ENCODE data around the gene ROCK2. TPM values are rescaled to one million over a fixed set of nuclear protein-coding genes. Genes with fewer than 3 reads are reported as not detected.

ROCK2 gene
- total RNA-seq, 1 experiment from 2014 or later = 38.0 TPM

- no peak overlapping the region for H3K4me3 ChIP-seq
- H3F3A ChIP-seq (ENCODE audit: insufficient read depth, low read depth) = no peaks in the 10 kb centered on the region
- H3K27me3 ChIP-seq (ENCODE audit: insufficient read depth, low read depth) = no peaks in the 10 kb centered on the region
- H3K9me2 ChIP-seq (ENCODE audit: insufficient read depth) = no peaks in the 10 kb centered on the region
- DNase-seq = no peak
- H3K27ac ChIP-seq = no peak overlapping the region
- CTCF ChIA-PET = no interaction called here
- H4K20me1 ChIP-seq (ENCODE audit: insufficient read depth) = no peaks in the 10 kb centered on the region
- no peaks in the 10 kb centered on the region for H3K79me2 ChIP-seq (ENCODE audit: low read depth)
- no peaks in the 10 kb centered on the region for H3K4me1 ChIP-seq (replicated peaks; ENCODE audit: insufficient read depth)
- POLR2A ChIA-PET (ENCODE audit: unreplicated experiment) = no interaction called here
- no peak overlapping the region for H3K4me2 ChIP-seq
- H3K9me3 ChIP-seq (ENCODE audit: insufficient read depth, low read depth) = no peaks in the 10 kb centered on the region
- H2AFZ ChIP-seq = no peak overlapping the region
- TF ChIP-seq, protein P1, sequence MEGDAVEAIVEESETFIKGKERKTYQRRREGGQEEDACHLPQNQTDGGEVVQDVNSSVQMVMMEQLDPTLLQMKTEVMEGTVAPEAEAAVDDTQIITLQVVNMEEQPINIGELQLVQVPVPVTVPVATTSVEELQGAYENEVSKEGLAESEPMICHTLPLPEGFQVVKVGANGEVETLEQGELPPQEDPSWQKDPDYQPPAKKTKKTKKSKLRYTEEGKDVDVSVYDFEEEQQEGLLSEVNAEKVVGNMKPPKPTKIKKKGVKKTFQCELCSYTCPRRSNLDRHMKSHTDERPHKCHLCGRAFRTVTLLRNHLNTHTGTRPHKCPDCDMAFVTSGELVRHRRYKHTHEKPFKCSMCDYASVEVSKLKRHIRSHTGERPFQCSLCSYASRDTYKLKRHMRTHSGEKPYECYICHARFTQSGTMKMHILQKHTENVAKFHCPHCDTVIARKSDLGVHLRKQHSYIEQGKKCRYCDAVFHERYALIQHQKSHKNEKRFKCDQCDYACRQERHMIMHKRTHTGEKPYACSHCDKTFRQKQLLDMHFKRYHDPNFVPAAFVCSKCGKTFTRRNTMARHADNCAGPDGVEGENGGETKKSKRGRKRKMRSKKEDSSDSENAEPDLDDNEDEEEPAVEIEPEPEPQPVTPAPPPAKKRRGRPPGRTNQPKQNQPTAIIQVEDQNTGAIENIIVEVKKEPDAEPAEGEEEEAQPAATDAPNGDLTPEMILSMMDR (conservative IDR thresholded peaks at IDR 0.05) = no peak
- no peak for TF ChIP-seq EZH2 (IDR thresholded peaks at IDR 0.05; ENCODE audit: low read depth)
- intact Hi-C loops (cut with micrococcal nuclease; ENCODE audit: unreplicated experiment) = no loop called here
- BruUV-seq (replicated peaks) = no TSS peak
- H3K36me3 ChIP-seq (ENCODE audit: low read depth) = no peaks in the 10 kb centered on the region
Measured at GRCh38 chr2:11363868-11364564, 19.6 kb upstream of the ROCK2 start.

GRCh38 chr2:11359865-11360264 lies 15.4 kb upstream of the ROCK2 start:
- no peaks in the 10 kb centered on the region for H3K9me3 ChIP-seq (ENCODE audit: insufficient read depth, low read depth)
- no peaks in the 10 kb centered on the region for H3K9me2 ChIP-seq (ENCODE audit: insufficient read depth)
- no peak overlapping the region for H3K4me2 ChIP-seq
- intact Hi-C loops (cut with micrococcal nuclease; ENCODE audit: unreplicated experiment) = no loop called here
- no peaks in the 10 kb centered on the region for H4K20me1 ChIP-seq (ENCODE audit: insufficient read depth)
- H3F3A ChIP-seq (ENCODE audit: insufficient read depth, low read depth) = no peaks in the 10 kb centered on the region
- ChIA-PET CTCF (no interaction called here), POLR2A (ENCODE audit: unreplicated experiment) (no interaction called here)
- no peaks in the 10 kb centered on the region for H3K79me2 ChIP-seq (ENCODE audit: low read depth)
- no peaks in the 10 kb centered on the region for H3K36me3 ChIP-seq (ENCODE audit: low read depth)
- no peak overlapping the region for H3K4me3 ChIP-seq
- no peak overlapping the region for H2AFZ ChIP-seq
- H3K27ac ChIP-seq = no peak overlapping the region
- H3K27me3 ChIP-seq (ENCODE audit: insufficient read depth, low read depth) = no peaks in the 10 kb centered on the region
- no peak for DNase-seq
- BruUV-seq (replicated peaks) = no TSS peak
- no peaks in the 10 kb centered on the region for H3K4me1 ChIP-seq (replicated peaks; ENCODE audit: insufficient read depth)
- TF ChIP-seq, protein P1 (conservative IDR thresholded peaks at IDR 0.05) = no peak
- TF ChIP-seq EZH2 (IDR thresholded peaks at IDR 0.05; ENCODE audit: low read depth) = no peak

DNA sequence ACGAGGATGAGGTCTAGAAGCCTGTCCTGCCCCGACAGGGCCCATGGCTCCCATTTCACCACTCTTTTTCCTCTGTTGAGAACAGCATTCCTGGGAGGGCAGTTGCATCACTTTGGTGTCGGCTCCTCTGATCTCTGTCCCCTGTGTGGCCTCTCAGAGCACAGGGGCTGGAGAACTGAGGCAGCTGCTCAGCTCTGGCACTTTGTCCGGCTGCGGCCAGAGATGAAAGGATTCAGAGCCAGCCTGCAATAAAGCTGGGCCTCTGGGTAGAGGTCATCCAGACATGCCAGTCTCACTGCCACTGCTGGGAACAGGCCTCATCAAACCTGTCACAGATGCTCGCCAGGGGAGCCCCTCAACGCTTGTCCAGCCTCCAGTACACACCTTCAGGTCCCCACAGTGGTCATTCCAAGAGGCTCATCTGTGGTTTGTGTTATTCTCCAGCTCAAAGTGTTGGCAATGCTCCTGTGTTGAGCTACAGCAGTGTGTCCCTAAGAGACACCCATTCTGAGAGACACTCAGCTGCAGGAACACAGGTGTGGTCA lies 13.1 kb upstream of the ROCK2 start:
- intact Hi-C loops (cut with micrococcal nuclease; ENCODE audit: unreplicated experiment) = no loop called here
- CTCF ChIA-PET = no interaction called here
- TF ChIP-seq, protein P1 (conservative IDR thresholded peaks at IDR 0.05) = no peak
- no peak for TF ChIP-seq EZH2 (IDR thresholded peaks at IDR 0.05; ENCODE audit: low read depth)

More for the DNA sequence above, 13.1 kb upstream of the ROCK2 start:
- no peak overlapping the region for H3K27ac ChIP-seq
- no peak overlapping the region for H3K4me2 ChIP-seq
- H3K4me1 ChIP-seq (replicated peaks; ENCODE audit: insufficient read depth) = no peaks in the 10 kb centered on the region; the same call in 1 of the 2 replicates
- H4K20me1 ChIP-seq (ENCODE audit: insufficient read depth) = no peaks in the 10 kb centered on the region
- no peak overlapping the region for H2AFZ ChIP-seq
- no TSS peak for BruUV-seq (replicated peaks)
- H3K27me3 ChIP-seq (ENCODE audit: insufficient read depth, low read depth) = no peaks in the 10 kb centered on the region
- no peaks in the 10 kb centered on the region for H3K36me3 ChIP-seq (ENCODE audit: low read depth)
- DNase-seq = no peak
- POLR2A ChIA-PET (ENCODE audit: unreplicated experiment) = no interaction called here
- H3K4me3 ChIP-seq = no peak overlapping the region
- no peaks in the 10 kb centered on the region for H3K9me2 ChIP-seq (ENCODE audit: insufficient read depth)
- H3K9me3 ChIP-seq (ENCODE audit: insufficient read depth, low read depth) = no peaks in the 10 kb centered on the region
- no peaks in the 10 kb centered on the region for H3F3A ChIP-seq (ENCODE audit: insufficient read depth, low read depth)
- H3K79me2 ChIP-seq (ENCODE audit: low read depth) = no peaks in the 10 kb centered on the region

All from PC-9 (cell line).